Measurements from ENCODE around the gene TMOD4.

Gene TMOD4

DNA sequence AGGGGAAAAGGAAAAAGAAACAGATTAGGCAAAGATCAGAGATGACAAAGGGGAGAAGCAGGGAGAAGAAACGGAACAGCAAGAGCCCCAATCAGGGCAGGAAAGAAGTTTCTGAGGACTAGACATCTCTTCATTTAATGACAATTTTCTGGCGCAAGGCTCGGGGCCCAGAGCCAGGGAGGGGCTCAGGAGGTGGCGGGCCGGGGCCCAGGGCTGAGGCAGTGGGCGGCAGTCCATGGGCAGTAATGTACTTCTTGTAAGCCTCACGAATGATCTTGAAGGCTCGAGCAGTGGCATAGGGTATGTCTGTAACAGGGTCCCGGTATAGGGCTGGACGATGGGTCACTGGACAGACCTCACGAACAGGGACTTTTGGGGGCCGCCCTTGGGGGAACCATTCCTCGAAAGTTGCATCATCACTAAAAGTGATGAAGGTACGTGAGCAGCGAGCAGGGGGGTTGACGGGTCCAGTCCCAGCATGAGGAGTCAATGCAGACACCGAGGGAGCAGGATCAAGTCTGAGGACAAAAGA, 799 bp upstream of the TMOD4 start:
- no peak for DNase-seq (ENCODE audit: low read depth in 4 of 4, low spot score in 1 of 4)

- DNase-seq (ENCODE audit: low read depth in 4 of 4, low spot score in 1 of 4): no peak
These were observed 590 bp downstream of the TMOD4 start for GRCh38 chr1:151175041-151175741.

- no peak for DNase-seq (ENCODE audit: low read depth in 4 of 4, low spot score in 1 of 4)
These were observed 4.6 kb downstream of the TMOD4 start for GRCh38 chr1:151171190-151171589.

- no peak for DNase-seq (ENCODE audit: low read depth in 4 of 4, low spot score in 1 of 4)
These were observed 8.7 kb downstream of the TMOD4 start for GRCh38 chr1:151167116-151167515.

- no peak for DNase-seq (ENCODE audit: low read depth in 4 of 4, low spot score in 1 of 4)
These were observed 9.2 kb downstream of the TMOD4 start for GRCh38 chr1:151166505-151166956.

- DNase-seq (ENCODE audit: low read depth in 4 of 4, low spot score in 1 of 4): peak; percentile 81 to 92 (median 88)
These were observed 9.9 kb downstream of the TMOD4 start, which contains the start of the genes LYSMD1 and SCNM1 for GRCh38 chr1:151165738-151166504. Gene LYSMD1, minus strand, starts transcription at chr1:151165902. Its CDS starts 644 bp downstream, at chr1:151165258. Gene SCNM1, plus strand, starts transcription at chr1:151166144. Its CDS starts 9 bp downstream, at chr1:151166153.

DNA sequence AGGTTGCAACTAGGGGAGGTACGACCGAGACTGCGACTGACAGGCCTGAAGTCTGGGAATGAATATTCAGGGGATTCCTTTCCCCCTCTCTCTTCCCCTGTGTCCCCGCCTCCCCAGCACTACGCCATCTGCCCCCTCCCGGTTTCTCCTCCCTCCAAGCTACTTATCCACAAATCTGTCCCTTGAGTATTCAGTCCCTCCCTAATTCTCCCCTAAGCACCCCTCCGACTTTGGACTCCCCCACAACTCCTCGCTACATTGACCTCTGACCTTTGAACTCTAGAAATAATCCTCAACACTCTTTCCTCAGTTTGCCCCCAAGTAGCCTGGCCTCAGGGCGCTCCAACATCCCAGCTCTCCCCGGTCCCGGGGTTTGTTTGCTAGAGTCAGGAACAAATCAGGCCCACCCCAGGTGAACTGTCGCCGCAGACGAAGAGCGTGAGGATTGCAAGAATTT, 10.5 kb downstream of the TMOD4 start:
- DNase-seq (ENCODE audit: low read depth in 4 of 4, low spot score in 1 of 4): no peak

- DNase-seq (ENCODE audit: low read depth in 4 of 4, low spot score in 1 of 4): no peak
These were observed 11.0 kb downstream of the TMOD4 start for GRCh38 chr1:151164732-151165280.

DNA sequence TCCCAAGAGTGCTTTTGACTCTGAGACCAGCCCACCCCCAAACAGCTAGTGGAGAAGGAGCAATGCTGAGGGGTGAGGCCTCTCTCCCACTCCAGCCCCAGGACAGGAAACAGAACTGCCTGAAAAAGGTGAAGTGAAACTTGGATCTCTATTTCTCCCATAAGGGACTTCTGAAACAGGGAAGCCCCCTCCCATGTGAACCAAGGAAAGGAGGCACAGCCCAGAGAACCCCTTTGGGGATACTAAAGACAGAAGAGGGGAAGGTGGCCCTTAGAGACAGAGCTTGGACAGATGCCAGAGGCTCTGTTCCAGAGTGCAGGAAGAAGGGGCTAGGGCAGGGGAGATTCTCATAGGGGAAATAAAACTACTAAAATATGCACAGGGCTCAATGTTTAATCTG, 16.4 kb downstream of the TMOD4 start:
- no peak for DNase-seq (ENCODE audit: low read depth in 4 of 4, low spot score in 1 of 4)

DNA sequence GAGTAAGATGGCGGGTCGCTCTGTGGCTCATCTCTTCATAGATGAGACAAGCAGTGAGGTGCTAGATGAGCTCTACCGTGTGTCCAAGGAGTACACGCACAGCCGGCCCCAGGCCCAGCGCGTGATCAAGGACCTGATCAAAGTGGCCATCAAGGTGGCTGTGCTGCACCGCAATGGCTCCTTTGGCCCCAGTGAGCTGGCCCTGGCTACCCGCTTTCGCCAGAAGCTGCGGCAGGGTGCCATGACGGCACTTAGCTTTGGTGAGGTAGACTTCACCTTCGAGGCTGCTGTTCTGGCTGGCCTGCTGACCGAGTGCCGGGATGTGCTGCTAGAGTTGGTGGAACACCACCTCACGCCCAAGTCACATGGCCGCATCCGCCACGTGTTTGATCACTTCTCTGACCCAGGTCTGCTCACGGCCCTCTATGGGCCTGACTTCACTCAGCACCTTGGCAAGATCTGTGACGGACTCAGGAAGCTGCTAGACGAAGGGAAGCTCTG, 17.0 kb downstream of the TMOD4 start:
- DNase-seq (ENCODE audit: low read depth in 4 of 4, low spot score in 1 of 4): no peak

DNA sequence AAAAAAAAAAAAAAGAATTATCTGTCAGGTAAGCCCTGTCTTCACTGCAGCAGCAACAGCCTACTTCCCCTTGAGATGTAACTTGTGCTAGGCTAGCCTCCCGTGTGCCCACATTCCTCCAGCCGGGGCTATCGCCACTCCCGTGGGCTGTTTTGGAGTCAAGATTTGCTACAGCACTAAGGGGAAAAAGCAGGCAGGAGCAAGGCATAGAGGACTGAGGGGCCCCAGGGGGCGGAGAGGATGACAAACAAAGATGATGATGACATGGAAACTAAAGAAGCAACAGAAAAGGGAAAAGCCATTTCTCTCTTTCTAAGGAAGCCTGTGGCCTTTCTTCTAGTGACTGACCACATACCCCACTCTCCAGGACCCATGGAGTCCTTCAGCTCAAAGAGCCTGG, 17.5 kb downstream of the TMOD4 start:
- peak in 1 of 4 experiments; percentile 54 for DNase-seq (ENCODE audit: low read depth in 4 of 4, low spot score in 1 of 4)

DNA sequence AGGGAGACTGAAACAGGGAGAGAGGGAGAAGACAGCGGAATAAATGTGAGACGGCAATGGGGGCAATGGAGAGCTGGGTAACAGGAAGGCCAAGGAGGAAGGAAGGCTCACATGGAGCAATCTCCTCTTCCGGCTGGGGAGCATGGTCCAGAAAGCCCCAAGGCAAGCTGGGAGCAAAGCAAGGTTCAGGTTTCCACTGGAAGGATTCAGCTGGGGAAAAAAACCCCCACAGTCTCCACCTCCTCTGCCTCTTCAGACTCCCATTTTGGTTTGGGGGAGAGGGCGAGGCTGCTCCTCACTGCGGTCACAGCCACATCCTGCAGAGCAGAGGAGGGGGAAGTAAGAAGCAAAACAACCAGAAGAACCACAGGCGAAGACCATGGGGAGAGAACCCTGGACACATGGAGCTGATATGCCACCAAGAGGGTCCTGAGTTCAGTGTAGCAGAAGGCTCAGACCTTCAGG, 18.7 kb downstream of the TMOD4 start:
- peak in 2 of 4 experiments; percentile 30 to 51 for DNase-seq (ENCODE audit: low read depth in 4 of 4, low spot score in 1 of 4)

DNA sequence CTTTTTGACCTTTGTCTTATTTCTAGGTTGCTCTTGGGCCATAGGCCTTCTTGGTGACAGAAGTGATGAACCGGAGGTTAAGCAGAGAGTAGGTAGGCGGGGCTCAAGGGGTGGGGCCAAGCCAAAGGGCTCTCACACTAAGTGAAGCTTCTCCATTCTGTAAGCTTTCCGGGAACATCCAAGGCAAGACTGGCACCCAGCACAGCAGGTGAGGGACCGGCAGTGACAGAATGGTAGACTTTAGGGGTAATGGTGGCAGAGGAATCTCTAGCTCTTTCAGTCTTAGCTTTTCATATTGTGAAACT, 19.3 kb downstream of the TMOD4 start, which contains the start of gene TNFAIP8L2:
TSS of gene TNFAIP8L2 (plus strand) at position 135 of the 305 bp plus-strand sequence. CDS start 2,049 bp downstream, outside the sequence.
- DNase-seq (ENCODE audit: low read depth in 4 of 4, low spot score in 1 of 4): peak in 2 of 4 experiments; percentile 67 to 80

DNA sequence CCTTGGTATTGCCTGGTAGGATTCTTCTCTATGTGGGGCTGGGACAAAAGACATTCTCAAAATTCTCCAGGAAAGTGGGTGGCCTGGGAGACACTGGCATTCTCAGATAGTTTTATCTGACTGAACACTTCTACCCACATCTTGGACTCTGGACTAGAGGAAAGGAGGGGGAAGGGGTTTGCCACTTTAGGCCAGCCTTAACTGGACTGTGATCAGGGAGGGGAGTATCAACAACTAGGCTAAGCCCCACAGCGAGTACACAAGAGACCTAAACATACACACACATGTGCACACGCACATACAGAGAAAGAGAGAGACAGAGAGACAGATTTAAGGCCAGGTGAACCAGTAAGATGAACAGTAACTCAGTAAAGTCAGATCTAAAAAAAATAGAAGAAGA, 28.1 kb downstream of the TMOD4 start:
- no peak for DNase-seq (ENCODE audit: low read depth in 4 of 4, low spot score in 1 of 4)

DNA sequence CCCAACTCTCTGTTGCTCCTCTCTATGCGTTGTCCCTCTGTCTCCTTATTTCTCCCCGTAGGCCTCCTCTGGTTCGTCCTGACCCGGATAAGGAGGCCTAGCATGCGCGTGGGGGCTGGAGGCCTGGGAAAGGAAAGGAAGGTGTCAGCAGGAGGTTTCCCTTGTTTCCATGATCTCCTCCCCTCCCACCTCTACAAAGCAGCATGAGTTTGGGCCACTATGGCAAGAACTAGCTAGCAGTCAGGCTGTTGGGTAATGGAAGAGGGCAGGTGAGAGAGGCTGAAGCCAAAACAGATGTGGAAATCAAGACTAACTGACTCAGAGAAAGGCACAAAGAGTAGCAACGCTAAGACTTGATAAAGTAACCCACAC, 28.7 kb downstream of the TMOD4 start:
- no peak for DNase-seq (ENCODE audit: low read depth in 4 of 4, low spot score in 1 of 4)

DNA sequence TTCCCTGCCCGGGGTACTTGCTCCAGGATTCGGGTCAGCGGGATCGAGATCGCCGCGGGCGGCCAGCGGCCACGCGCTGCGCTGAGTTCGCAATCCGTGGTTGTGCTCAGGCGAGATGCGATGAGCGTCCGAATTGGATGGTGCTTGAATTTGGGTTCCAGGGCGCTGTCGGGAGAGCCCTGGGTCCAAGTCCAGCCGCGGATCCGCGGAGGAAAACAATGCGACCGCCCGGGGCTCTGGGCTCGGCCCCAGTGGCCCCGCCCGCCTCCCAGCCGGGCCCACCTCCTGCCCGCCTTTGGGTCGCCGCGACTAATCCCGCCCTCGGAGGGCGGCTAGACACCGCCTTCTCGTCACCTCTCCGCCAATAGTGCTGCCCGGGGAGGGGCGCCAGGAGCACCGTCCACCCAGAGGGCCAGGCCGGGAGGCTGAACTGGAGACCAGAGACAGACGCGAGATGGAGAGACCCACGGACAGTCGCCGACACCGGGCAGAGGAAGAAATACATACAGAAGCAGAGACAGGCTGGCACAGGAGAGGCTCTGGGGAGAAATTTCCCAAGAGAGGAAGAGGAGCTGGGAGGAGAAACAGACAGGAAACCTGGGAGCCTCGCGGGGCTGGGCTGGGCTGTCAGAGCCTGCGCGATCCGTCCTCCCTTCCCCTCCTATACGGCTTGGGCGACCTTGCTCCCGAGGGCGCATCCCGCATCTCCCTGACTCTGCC, 29.2 kb downstream of the TMOD4 start, which contains the start of gene SEMA6C:
TSS of gene SEMA6C (minus strand) at position 220 of the 720 bp plus-strand sequence. CDS start 4,010 bp downstream, outside the sequence.
- DNase-seq (ENCODE audit: low read depth in 4 of 4, low spot score in 1 of 4): peak; percentile 59 to 85 (median 74)

DNA sequence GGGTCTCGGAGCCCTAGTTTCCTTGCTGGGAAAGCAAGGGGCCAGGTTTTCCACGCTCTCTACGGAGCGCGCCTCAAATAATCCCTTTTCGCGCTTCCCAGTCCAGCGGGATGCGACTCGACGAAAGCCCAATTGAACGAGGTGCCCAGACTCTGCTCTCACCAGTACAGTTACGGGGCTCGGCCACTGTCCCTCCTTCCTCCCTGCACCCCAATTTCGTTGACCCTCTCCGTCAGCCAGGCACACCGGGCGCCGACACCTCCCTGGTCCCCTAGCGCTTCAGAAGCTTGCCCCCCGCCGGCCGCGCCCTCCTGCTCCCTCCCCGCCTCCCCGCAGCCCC, 29.7 kb downstream of the TMOD4 start:
- DNase-seq (ENCODE audit: low read depth in 4 of 4, low spot score in 1 of 4): no peak

DNA sequence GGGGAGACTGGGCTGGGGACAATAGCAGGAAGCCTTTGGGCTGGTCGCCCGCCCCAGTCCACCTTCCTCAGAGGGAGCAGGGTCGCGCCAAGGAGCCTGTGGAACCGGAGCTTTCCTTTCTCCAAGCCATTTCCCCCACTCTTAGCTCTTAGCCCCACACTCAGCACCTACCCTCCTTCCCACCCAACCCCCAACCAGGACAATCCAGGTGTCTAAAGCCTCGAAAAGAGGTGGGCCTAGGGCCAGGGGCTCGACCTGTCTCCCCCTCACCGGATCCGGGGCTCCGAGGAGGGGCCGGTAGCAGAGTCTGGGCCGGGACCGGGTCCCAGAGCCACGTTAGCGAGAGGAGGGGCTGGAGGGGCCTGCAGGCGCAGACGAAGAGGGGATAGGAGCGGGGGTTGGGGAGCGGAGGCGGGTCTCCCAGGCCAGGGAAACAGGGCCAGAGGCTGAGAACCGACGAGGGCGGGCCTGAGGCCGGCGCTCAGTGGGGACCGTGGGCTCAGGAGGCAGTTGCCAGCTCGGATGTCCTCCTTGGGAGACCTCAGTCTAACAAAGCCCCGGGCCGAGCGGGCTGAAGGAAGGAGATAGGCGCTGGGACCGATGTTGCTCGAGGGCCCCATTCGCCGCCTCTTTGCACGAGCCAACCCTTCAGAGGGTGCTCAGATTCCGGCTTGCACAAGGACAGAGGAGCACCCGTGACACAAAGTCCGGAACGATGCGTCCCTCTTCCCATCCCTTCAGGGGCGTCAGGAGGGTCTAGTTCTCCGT, 30.3 kb downstream of the TMOD4 start:
- no peak for DNase-seq (ENCODE audit: low read depth in 4 of 4, low spot score in 1 of 4)

- DNase-seq (ENCODE audit: low read depth in 4 of 4, low spot score in 1 of 4): no peak
These were observed 31.1 kb downstream of the TMOD4 start for GRCh38 chr1:151144474-151145303.
